GM18502 (cell line): ENCODE results near the gene CERS6.
"Not testable (repeated sequence)": the region's sequence is repeated elsewhere in the genome, so short reads cannot be mapped to it uniquely, and the experiment has no call there.

ENCODE experiments used
- ATAC-seq: cut with Tn5 transposase; IDR thresholded peaks from one replicate; pipeline ENCODE4 v1.9.1; 2021; ENCODE audit warnings: mild to moderate bottlenecking; ENCODE audit not compliant: unreplicated experiment, poor library complexity

Gene CERS6

DNA sequence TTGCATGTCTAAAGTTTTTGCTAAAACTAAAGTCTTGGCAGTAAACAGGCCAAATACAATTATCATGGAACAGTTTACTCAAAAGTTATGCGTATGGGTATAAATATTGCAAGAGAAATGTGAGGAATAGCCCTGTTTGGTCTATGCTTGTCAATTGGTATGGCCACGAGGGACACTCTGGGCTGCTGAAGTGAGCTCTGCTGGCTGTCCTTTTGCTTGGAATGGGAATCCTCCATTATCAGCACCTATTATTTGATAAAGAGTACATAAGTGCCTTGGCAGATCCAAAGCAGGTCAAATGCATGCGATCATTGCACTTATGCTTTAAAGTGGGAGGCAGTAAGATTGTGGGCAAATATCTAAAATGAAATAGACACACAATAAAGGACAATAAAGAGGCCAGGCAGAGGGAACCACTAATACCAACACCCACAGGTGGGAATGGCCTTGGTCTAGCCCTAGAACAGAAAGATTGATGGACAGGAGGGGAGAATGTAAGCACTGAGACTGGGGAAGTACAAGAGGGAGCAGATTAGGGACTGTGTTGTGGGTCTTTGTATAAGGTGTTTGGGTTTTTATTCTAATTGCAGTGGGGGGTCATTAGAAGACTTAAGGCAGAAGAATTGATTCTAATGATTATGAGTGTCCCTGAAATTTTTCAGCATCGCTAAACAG lies 286.3 kb downstream of the CERS6 start:
- ATAC-seq: no peak

DNA sequence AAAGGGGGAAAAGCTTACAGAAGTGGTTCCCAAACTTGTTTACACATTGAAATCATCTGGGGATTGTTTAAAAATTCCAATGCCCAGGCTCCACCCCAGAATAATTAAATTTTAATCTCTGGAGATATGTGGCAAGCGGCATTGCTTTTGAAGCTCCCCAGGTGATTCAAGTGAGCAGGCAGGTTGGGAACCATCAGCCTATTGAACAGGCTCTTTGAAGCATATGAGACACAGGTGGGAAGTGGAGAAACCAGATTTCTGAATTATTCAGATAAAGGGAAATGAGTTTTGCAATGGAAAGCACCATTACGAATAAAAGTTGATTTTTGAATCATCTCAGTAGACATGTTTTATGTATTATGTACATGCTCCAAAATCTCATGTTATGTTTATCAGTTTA lies 288.8 kb downstream of the CERS6 start:
- ATAC-seq: no peak

DNA sequence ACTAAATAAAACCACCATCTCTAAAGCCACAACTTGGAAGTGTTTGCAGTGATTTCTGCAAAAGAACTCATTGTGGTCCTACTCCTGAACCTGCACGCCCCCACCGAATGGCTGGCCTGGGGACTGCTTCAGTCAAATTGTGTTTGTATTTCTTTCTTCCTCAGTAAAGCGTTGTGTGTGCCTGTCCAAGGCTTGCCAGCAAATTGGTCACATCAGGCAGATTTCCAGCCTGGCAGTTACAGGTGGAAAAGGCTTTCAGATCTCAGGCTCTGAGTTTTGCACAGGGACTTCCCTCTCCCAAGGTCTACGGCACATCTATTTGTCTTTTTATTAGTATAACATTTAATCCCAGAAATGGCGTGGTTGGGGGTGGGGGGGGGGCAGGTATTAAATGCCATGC lies 292.4 kb downstream of the CERS6 start:
- ATAC-seq: no peak

DNA sequence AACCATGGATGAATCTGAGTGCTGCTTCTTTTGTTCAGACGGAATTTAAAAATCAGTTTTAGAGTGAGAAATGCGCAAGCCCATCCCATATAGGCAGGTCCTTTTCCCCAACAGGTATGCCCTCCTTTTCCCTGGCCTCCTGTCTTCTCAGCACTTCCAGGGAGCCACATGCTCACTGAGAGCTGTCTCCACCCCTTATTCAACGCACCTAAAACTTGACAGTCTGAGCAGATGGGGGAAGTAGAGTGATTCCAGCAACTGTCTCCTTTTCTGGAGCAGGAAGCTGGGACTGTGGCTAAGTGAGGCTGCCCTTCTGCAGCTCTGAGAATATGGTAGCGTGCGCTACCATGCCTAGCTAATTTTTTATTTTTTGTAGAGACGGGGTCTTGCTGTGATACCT lies 293.2 kb downstream of the CERS6 start:
- no peak for ATAC-seq

DNA sequence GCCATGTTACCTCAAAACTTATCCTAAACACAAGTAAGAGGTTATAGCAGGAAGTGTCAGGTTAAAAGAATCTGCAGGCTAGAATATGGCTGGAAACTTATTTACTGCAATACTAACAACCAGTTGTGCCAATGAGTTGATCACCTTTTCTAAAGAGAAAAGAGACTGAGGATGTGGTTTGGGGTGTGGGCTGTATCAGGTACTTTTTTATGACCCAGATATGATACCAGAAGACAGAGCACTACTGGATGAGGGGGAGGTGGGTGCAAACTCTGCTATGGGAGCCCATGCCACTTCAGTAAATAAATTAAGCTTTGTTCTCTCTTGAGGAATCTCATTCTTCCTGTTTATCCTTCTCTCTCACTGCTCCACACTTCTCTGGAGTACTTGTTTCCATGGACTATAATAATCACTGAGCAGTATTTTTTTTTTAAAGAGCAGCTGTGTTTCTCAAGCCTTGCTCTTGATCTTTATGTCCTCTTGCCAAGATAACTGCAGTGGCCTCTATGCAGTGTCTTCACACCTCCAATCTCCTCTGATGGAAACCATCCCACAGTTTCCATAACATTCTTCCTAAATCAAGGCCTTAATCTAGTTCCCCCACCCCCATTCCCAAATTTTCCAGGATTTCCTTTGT lies 295.1 kb downstream of the CERS6 start:
- peak; percentile 92 for ATAC-seq

DNA sequence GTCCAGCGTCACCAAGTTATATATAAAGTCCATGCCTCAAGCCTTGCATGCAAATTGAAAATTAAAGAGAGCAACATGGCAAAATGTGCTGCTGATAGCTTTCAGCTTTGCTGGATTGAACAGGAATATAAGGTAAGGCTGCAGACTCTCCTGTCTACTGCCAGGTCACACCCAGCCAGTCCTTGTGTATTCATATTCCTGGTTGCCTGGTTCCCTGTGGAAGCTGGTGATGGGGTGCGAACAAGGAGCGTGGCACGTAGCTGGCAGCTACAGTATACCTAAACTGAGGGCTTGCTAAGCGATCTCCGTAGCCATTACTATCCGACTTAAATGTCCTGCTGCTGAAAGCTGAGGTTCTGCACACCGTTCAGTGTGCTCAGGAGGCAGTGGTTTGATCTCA lies 296.3 kb downstream of the CERS6 start:
- no peak for ATAC-seq

DNA sequence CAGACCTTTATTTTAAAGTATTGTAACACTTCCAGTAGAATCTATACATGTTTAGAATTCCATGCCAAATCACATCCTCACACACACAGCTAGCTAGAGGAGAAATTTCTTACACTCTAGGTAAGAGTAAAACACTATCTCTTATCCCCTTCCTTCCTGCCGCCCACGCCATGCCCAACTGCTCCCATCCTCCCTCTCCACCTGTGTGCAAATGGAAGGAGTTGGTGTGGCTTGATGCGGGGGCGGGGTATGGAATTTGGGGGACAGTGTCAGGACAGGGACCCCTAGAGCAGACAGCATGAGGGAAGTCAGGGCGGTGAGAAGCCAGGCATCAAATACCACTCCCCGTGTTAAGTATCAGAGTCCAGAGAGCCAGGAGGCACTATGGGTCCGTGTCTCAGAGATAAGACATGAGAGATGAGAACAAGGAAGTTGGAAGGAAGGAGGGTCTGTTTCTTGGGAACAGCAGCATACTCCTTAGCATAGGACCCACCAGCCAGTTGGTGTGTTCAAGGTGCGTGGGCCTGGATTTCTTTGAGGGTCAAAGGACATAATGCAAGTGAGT lies 297.8 kb downstream of the CERS6 start:
- ATAC-seq: no peak

DNA sequence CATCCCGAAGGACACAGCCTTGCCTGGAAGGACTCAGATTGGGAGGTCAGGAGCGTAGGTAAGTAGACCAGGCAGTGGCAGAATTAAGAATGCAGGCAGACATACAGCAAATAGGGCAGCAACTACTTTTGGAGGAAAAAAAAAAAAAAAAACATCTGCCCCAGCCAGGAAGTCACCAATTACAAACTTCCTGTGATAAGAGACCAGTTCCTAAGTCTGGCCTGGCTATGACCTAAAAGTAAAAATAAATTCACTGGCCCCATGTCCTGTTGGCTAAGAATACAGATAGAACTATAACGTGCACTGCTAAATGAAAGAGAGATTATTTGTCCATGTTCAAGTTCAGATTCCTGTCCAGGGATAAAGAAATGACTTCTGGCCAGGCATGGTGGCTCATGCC lies 301.2 kb downstream of the CERS6 start:
- no peak for ATAC-seq

DNA sequence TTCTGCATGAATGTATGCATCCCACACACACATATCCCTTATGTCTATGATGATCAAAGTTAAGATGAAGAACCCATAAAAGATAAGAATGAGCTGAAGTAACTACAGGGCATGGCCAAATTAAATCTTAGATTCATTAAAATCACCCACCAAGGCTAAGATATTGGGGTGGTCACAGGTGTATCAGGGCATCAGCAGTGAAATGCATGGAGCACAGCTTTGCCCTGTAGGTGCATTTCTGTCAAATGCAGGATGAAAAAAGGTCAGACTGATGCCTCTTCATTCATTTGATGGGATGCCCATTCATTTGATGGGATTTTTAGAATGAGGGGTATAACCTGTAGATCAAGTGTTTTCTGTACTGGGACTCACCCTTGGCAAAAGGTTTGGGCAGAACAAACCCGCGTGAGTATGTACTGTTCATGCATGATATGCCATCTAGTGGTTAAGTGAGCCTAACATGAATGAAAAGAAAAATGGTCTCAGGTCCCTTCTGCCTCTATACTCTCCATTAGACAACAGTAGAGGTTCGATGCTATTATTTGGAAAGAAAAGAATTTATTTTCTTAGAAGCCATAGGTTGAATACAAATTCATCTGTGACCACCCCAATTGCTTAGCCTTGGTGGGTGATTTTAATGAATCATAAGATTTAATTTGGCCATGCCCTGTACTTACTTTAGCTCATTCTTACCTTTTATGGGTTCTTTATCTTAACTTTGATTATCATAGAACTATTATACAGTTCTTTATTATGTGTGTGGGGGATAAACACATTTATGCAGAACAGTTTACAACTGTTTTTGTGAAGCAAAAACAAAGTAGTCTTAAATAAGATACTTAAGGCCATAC lies 303.1 kb downstream of the CERS6 start:
- ATAC-seq: peak; percentile 81

DNA sequence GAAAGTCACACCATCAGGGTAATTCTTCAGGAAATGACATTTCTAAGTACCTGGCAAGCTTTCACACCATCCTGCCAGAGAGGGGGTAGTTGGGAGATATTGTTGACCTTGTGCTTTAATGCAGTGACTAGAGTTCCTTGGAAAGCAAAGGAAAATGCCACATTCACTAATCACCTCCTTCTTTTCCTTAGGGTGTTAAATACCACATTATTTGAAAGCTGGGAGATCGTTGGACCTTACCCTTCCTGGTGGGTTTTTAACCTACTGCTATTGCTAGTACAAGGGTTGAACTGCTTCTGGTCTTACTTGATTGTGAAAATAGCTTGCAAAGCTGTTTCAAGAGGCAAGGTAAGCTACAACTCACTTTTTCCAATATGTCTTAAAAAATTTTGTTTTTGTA lies 309.3 kb downstream of the CERS6 start:
- no peak for ATAC-seq

DNA sequence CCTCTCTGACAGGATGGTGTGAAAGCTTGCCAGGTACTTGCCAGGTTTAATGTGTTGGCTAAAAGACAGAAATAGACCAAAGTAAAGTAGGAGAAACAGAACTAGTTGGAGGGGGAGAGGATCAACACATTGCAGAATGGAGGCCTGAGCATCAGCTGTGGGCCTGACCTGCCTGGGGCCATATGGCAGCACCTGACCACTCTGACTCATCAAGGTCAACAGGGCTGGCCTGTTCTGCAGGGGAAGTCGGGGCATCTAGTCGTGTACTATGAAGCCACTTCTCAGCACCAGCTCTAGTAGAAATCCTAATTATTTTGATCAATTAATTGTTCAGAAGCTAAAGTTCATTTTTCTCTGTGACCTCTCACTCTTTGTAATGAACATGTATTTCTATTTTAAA lies 310.5 kb downstream of the CERS6 start:
- no peak for ATAC-seq

DNA sequence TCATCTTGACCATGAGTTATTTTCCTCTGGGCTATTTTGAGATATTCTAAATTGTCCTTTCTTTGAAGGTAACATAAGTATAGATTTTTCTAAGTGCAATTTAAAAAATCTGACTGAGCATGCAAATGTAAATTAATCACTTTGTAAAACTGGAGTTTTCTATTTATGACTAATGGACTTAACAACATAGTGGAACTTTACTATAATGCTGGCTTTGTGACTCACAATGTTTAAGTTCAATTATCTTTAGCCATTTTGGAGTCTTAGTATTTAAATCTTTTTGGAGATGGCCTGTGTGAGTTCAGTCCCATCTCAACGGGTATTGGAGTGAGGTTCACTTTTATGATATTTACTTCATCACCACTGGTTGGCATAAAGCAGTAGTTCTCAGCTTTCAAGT lies 311.2 kb downstream of the CERS6 start:
- no peak for ATAC-seq

DNA sequence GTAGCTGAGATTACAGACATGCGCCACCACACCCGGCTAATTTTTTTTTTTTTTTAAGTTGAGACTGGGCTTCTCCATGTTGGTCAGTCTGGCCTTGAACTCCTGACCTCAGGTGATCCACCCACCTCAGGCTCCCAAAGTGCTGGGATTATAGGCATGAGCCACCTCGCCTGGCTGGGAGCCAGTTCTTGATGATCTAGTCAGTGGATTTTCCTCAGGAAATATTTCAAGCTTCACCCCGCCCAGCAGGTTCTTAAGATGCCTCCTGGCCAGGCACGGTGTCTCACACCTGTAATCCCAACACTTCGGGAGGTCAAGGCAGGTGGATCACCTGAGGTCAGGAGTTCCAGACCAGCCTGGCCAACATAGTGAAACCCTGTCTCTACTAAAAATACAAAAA lies 312.3 kb downstream of the CERS6 start:
- not testable (repeated sequence) for ATAC-seq

DNA sequence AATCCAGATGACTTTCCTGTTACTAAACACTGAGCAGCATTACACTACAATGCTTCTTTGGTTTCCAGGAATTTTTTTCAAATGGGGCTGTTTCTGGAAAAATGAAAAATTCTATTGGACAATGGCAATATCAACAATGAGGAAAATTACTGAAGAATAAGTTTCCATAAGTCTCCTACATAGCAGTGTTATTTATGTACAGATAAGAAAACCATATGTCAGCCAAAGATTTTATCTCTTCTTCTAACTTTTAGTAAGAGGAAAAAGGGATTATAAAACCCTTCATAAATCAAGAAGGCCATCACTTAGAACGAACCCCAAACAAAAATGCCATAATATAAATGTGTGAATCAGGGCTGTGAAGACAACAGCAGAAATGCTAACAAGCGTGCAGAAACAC lies 314.7 kb downstream of the CERS6 start:
- no peak for ATAC-seq

DNA sequence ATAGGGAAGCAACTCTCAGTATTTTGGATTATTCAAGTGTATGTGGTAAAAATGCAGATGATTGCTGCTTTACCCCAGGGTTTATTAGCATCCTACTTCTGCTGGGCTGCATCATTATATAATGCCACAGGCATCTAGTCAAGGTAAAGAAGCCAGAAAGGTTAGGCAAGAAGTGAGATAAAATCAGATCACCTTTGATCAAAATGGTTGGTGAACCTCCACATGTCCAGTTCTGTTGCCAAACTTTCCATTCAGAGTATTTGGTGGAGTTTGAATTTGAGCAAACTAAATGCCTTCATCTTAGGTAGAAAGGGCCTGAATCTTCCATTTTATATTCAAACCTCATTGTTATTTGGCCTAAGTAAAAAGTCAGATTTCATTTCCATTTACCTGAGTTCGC lies 316.6 kb downstream of the CERS6 start:
- ATAC-seq: no peak

DNA sequence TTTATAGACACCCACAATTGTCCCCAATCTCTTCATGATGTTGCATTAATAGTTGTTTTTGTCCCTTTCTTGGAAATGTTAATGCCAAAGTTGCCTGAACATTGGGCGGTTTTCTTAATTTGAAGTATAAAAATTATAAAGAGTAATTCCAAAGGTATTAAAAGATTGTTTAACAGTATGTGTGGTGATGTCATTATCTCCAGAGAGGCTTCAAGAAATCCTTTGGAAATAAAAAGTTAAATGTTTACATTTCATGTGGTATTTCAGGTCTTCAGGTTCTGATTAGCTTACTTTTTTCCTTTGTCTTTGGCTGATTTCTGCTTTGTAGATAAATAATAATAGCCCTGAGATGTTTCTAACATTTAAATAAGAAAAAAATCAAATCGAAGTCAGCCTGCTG lies 317.1 kb downstream of the CERS6 start:
- ATAC-seq: no peak

DNA sequence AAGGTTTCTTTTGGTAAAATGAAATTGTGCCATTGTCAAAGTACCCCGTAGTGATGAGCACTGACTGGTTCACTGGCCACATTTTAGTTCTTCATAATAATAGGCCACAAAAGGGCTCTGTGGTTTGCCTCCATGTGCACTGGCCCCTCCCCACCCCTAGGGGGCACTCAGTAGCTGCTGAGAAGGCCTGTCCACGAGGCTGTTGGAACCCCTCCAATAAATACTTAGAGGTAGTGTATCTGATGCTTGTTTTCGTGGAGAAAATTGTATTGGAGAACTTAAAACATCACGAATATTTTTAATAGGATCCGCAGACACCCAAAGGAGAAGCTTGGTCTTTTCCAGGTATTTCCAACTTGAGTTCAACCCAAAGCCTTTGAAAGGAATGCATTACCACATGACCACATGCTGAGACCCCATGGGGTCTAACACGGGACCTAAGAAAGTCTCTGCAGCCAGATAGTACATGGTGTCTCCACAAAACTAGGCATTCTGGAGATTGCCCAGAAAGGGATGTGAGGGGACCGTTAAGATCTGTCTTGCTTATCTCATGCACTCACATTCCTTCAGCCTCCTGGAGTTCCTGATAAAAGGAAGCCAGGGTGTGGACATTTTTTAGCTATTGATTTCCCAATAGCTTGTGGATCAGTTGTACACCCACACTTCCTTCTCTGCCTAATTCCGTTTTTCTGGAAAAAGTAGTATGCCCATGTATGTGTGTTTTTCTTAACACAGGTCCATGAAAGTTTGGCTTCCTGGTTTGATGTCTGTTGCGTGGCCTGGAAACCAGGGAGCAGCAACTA lies 317.8 kb downstream of the CERS6 start:
- peak; percentile 84 for ATAC-seq

DNA sequence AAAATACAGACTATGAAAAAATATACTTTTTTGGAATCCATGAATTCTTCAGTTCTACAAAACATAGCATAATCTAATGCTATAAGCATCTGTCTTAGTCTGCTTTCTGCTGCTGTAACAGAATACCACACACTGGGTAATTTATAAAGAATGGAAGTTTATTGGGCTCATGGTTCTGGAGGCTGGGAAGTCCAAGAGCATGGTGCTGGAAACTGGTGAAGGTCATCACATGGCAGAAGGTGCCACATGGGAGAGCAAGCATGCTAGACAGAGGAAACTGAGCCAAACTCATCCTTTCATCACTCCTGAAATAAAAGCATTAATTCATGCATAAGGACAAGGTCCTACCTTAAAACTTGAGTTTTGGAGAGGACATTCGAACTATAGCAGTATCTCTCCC lies 319.8 kb downstream of the CERS6 start:
- no peak for ATAC-seq

DNA sequence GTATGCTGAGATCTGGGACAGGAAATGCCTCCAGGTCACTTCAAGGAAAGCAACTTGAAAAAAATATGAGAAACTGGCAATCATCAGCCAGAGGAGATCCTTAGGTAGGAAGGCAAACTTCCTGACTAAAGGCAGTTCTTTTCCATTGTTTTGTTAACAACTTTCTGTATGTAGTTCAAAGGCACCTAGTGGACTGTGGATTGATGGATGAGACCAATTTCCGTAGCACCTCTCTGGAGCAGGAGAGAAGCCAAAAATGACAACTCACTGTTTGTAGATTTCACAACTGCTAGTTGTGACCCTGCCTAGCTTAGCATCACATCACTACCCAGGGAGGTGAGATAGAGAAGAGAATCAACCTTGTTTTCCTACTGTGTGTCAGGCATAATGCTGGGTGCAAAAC lies 324.6 kb downstream of the CERS6 start:
- ATAC-seq: no peak

DNA sequence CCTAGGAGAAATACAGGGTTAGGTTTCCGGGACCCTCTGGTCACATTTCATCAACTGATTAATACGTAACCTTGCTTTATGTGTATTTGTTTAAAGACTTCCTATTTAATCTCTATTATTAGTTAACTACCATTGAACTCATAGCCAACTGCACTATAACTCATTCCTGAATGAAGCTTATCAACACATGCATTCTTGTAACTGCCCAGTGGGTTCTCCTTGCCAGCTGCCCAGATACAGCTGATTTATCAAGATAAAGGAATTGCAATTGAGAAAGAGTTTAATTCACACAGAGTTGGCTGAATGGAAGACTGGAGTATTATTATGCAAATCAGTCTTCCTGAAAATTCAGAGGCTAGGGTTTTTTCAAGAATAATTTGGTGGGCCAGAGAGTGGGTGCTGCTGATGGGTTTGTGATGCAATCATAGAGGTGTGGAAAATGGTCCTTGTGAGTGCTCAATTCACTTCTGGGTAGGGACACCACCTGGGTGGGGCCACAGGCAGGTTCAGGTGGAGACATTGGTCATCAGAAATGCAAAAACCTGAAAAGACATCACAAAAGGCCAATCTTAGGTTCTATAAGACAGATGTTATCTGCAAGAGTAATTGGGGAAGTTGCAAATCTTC lies 325.2 kb downstream of the CERS6 start:
- no peak for ATAC-seq
